ENCODE measurements around the gene TEX52. TPM values are rescaled to one million over a fixed set of nuclear protein-coding genes. Genes with fewer than 3 reads are reported as not detected.

Gene TEX52
- total RNA-seq, 1 donor from 2014 or later = not detected

- intact Hi-C loops (cut with micrococcal nuclease) = no loop called here
Measured at GRCh38 chr12:2801044-2801783, 55.6 kb downstream of the TEX52 start.

GRCh38 chr12:2800046-2800570, 56.7 kb downstream of the TEX52 start:
- intact Hi-C loops (cut with micrococcal nuclease) = no loop called here

Other genes starting within 250 kb of the TEX52 start
- 100 TPM in 2 replicates for gene FKBP4, start 62.1 kb downstream of the TEX52 start, total RNA-seq
- 51.9 and 54.4 TPM in 2 replicates for gene ITFG2, start 44.4 kb downstream of the TEX52 start, total RNA-seq
- not detected in 2 replicates for gene NRIP2, start 22.0 kb downstream of the TEX52 start, total RNA-seq
- gene FOXM1, start 20.1 kb upstream of the TEX52 start, total RNA-seq = 110 and 118 TPM in 2 replicates
- 42.1 and 44.9 TPM in 2 replicates for gene RHNO1, start 20.2 kb upstream of the TEX52 start, total RNA-seq
- gene TULP3, start 33.9 kb upstream of the TEX52 start, total RNA-seq = 7.0 and 7.6 TPM in 2 replicates
- 1.8 and 2.7 TPM in 2 replicates for gene TEAD4, start 102.4 kb upstream of the TEX52 start, total RNA-seq
- not detected in 2 replicates for gene TSPAN9, start 220.3 kb upstream of the TEX52 start, total RNA-seq

Measured in T-helper 2 cell treated with Interferon-gamma antibody and Interleukin-4, amounts not matched to agents 100 ng/mL and 5 ng/mL, for 36 hours (primary cell).